T-cell (primary cell): Measurements from ENCODE around the gene PPIL1. TPM values are rescaled to one million over a fixed set of nuclear protein-coding genes. Genes with fewer than 3 reads are reported as not detected.

Source experiments
- ATAC-seq, 4 experiments: fragments of 200-7000 bp in 3 of 4; fragments of 150-1000 bp in 1 of 4; cut with Tn5 transposase; replicated peaks in 1 of 4; 1 replicate in 3 of 4; 2 replicates in 1 of 4; pipeline ENCODE4 v1.10.0; 2021; ENCODE audit warnings: moderate library complexity in 3 of 4, mild to moderate bottlenecking in 2 of 4, moderate number of reproducible peaks in 1 of 4
- CTCF ChIA-PET, 2 donors: fragments of 300-600 bp; sonication (Branson Sonifier 250); formaldehyde crosslinking; loops; one replicate each; lab custom pipeline; 2022; ENCODE audit warnings: antibody characterized with exemption in 2 of 2; lab: Charles Lee
- POLR2A ChIA-PET, 2 donors: fragments of 300-600 bp; sonication (Branson Sonifier 250); formaldehyde crosslinking; loops; one replicate each; lab custom pipeline; 2022; ENCODE audit warnings: antibody characterized with exemption in 2 of 2; lab: Charles Lee
- DNase-seq, 35 experiments: peaks; one replicate each; pipeline versions ENCODE4 v3.0.0 to v3.0.0-alpha.2; 2013 to 2023
- H3K27ac ChIP-seq: one replicate; pipeline ENCODE4 v1.5.1; 2013; ENCODE audit warnings: low read length
- H3K27me3 ChIP-seq, 2 experiments: replicated peaks in 1 of 2; 1 replicate in 1 of 2; 2 replicates in 1 of 2; pipeline versions ENCODE4 v1.6.1 to v1.7.0; 2013; ENCODE audit warnings: low read length in 1 of 2, mixed read lengths in 1 of 2; ENCODE audit not compliant: control insufficient read depth in 2 of 2, insufficient read depth in 2 of 2; ENCODE audit errors: extremely low read depth in 1 of 2
- H3K36me3 ChIP-seq, 2 donors: 1 replicate in 1 of 2; 2 replicates in 1 of 2; pipeline versions ENCODE4 v1.6.1 to v1.7.0; 2013; ENCODE audit warnings: low read length in 1 of 2; ENCODE audit not compliant: control insufficient read depth in 2 of 2, insufficient read depth in 1 of 2; ENCODE audit errors: extremely low read depth in 1 of 2
- H3K4me1 ChIP-seq, 2 experiments: 1 replicate in 1 of 2; 2 replicates in 1 of 2; pipeline versions ENCODE4 v1.6.1 to v1.7.0; 2013; ENCODE audit warnings: low read length in 2 of 2, mixed read lengths in 1 of 2; ENCODE audit not compliant: insufficient read depth in 2 of 2, control insufficient read depth in 1 of 2; ENCODE audit errors: extremely low read depth in 1 of 2
- H3K4me3 ChIP-seq, 2 donors: 1 replicate in 1 of 2; 2 replicates in 1 of 2; pipeline versions ENCODE4 v1.5.1 to v1.7.0; 2013; ENCODE audit warnings: mild to moderate bottlenecking in 2 of 2, low read length in 1 of 2, moderate library complexity in 1 of 2; ENCODE audit not compliant: control insufficient read depth in 1 of 2; ENCODE audit errors: extremely low read depth in 1 of 2
- H3K9me3 ChIP-seq: 2 replicates; pipeline ENCODE4 v1.7.0; 2013
- H3K27ac Mint-ChIP-seq, 2 donors: one replicate each; pipeline ENCODE4 v1.8.0; 2020 to 2021; ENCODE audit warnings: mild to moderate bottlenecking in 2 of 2, mixed read lengths in 2 of 2
- H3K27me3 Mint-ChIP-seq, 2 donors: one replicate each; pipeline ENCODE4 v1.8.0; 2021 to 2022; ENCODE audit warnings: mixed read lengths in 2 of 2
- H3K36me3 Mint-ChIP-seq: one replicate; pipeline ENCODE4 v1.8.0; 2021; ENCODE audit warnings: mixed read lengths
- H3K4me1 Mint-ChIP-seq, 3 donors: one replicate each; pipeline ENCODE4 v1.8.0; 2020 to 2022; ENCODE audit warnings: mixed read lengths in 3 of 3, mild to moderate bottlenecking in 1 of 3
- H3K4me3 Mint-ChIP-seq, 3 donors: one replicate each; pipeline ENCODE4 v1.8.0; 2020 to 2022; ENCODE audit warnings: mild to moderate bottlenecking in 3 of 3, mixed read lengths in 3 of 3, moderate library complexity in 3 of 3
- H3K9me3 Mint-ChIP-seq, 3 donors: one replicate each; pipeline ENCODE4 v1.8.0; 2020 to 2022; ENCODE audit warnings: mixed read lengths in 3 of 3
- WGBS: methylation state at CpG from one replicate; pipeline ENCODE4 v1.1.5; 2013; ENCODE audit warnings: missing lambda C conversion rate; ENCODE audit not compliant: insufficient coverage; 5-methylcytosine and 5-hydroxymethylcytosine counted together
- total RNA-seq, 35 experiments: library from RNA in 6 of 35; stranded (reverse) in 6 of 35; fragments of 120-200 nt in 1 of 35; gene quantifications; one replicate each; pipeline versions ENCODE4 v1.2.1 to v1.2.4 and lab custom pipeline; 2013 to 2026

The PPIL1 gene
- total RNA-seq, 5 donors from 2014 or later (not counting 1 experiment from before 2014, with no cell fraction given): 5.0 to 14.4 (median 10.6) TPM

DNA sequence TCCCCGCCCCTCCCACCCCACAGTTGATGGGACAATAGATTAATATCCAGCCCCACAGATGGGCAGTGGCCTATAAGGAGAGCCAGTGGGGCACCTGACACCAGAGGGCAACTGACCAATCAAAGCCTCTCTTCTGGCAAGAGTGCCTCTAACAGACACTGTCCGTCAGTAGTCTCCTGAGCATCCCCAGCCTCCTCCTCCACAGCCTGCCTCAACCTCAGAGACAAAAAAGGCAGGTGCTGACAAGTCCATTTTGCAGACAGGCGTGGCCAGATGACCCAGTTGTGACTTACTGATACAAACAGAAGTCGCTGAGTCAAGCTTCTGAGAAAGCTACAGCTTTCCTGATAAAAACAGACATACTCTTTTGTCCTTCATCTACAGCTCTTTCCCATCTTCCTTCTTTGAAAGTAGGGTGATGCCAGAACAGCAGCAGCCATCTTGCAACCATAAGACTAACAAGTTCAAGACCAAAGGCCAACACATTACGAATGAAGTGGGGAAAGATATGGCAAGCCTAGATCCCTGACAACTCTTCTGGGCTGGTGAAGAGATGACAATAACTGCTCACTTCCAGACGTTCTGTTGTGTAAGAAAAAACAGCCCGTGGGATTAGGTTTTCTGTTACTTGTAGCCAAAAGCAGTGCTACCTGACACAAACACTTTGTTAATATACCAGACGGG lies 12.3 kb downstream of the PPIL1 start:
- peaks cover 5 to 50% of the 10 kb centered on the region in 2 donors for H3K36me3 ChIP-seq
- DNase-seq (no peak), ATAC-seq (no peak)
- Mint-ChIP-seq H3K4me3 (no peak overlapping the region), H3K9me3 (no peaks in the 10 kb centered on the region), H3K36me3 (peaks cover 55% of the 10 kb centered on the region), H3K4me1 (peaks cover 28 to 40% (median 35%) of the 10 kb centered on the region in 3 donors), H3K27me3 (no peaks in the 10 kb centered on the region), H3K27ac (no peak overlapping the region)
- 71% methylated on average over 6 of the region's 8 CpGs for WGBS
- peaks cover 6 to 14% of the 10 kb centered on the region in 2 experiments for H3K4me1 ChIP-seq
- no peaks in the 10 kb centered on the region for H3K27me3 ChIP-seq
- no peak overlapping the region for H3K27ac ChIP-seq
- ChIA-PET CTCF (interaction anchor here in 1 of 2 donors (0.9 kb wide), 1 partner anchor 9 kb away, joined by 3 read pairs; no protein-coding TSS in a partner anchor), POLR2A (no interaction called here)
- no peaks in the 10 kb centered on the region for H3K9me3 ChIP-seq
- H3K4me3 ChIP-seq: no peak overlapping the region

DNA sequence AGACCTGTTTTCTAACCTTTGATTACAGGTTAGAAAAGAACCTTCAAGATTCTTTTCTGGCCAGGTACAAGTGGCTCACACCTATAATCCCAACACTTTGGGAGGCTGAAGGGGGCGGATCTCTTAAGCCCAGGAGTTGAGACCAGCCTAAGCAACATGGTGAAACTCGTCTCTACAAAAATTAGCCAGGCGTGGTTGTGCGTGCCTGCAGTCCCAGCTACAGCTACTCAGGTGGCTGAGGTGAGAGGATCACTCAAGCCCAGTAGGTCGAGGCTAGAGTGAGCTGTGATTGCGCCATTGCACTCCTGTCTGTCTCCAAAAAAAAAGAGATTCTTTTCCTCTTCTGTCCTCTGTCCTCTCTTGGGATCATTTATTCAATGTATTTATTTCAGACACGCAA lies 14.5 kb downstream of the PPIL1 start:
- no peaks in the 10 kb centered on the region for H3K27me3 Mint-ChIP-seq
- peaks cover 12 to 51% of the 10 kb centered on the region in 2 donors for H3K36me3 ChIP-seq
- no peak overlapping the region for H3K27ac Mint-ChIP-seq
- peaks cover 9 to 23% (median 15%) of the 10 kb centered on the region in 3 donors for H3K4me1 Mint-ChIP-seq
- H3K9me3 Mint-ChIP-seq: no peaks in the 10 kb centered on the region
- 95% methylated on average over 5 of the region's 7 CpGs for whole genome bisulfite sequencing
- DNase-seq: no peak
- no peak overlapping the region for H3K4me3 ChIP-seq
- H3K4me1 ChIP-seq: no peaks in the 10 kb centered on the region
- ChIA-PET POLR2A (no interaction called here), CTCF (interaction anchor here (0.5 to 1.6 kb wide), 2 partner anchors 9 to 179 kb away, joined by 3 to 7 read pairs; no protein-coding TSS in a partner anchor)
- ATAC-seq: no peak
- no peaks in the 10 kb centered on the region for H3K9me3 ChIP-seq
- no peak overlapping the region for H3K4me3 Mint-ChIP-seq
- H3K36me3 Mint-ChIP-seq: peaks cover 55% of the 10 kb centered on the region
- H3K27me3 ChIP-seq: no peaks in the 10 kb centered on the region
- no peak overlapping the region for H3K27ac ChIP-seq

DNA sequence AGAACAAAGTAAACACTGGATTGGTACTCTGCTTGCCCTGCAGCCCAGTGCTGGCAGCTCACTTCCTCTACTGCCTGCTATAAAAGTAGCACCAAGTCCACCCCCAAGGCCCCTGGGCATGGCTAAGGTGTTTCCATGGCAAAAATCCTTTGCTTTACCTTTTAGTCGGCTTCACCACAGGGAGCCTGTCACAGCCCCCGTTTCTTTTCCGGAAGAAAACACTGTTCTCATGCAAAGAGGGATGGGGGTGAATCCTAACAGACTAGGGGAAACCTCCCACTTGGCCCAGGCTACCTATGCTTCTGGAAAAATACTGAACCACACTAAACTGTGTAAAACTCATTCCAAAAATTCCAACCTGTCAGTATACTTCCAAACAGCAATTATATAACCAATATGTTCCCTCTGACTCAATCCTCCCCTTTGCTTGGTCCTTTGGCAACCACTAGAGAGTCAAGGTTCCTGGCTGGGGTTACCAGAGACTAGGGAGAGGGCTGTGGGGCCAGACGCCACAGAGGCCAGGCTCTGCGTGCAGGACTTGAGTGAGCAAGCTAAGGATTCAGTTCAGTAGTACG lies 16.1 kb downstream of the PPIL1 start:
- no peaks in the 10 kb centered on the region for H3K9me3 Mint-ChIP-seq
- no peaks in the 10 kb centered on the region for H3K27me3 Mint-ChIP-seq
- no peak overlapping the region for H3K27ac ChIP-seq
- no peak for DNase-seq
- peaks cover 12 to 41% of the 10 kb centered on the region in 2 donors for H3K36me3 ChIP-seq
- POLR2A ChIA-PET: interaction anchor here in 1 of 2 donors (0.7 kb wide), 1 partner anchor 61 kb away, joined by 10 read pairs; no protein-coding TSS in a partner anchor
- 100% methylated on average over 1 of the region's 6 CpGs for WGBS
- no peaks in the 10 kb centered on the region for H3K9me3 ChIP-seq
- no peak for ATAC-seq
- peaks cover 55% of the 10 kb centered on the region for H3K36me3 Mint-ChIP-seq
- H3K4me1 ChIP-seq: no peaks in the 10 kb centered on the region
- H3K4me3 ChIP-seq: no peak overlapping the region
- H3K4me3 Mint-ChIP-seq: no peak overlapping the region
- H3K27me3 ChIP-seq: no peaks in the 10 kb centered on the region
- peaks cover 1 to 7% (median 5%) of the 10 kb centered on the region in 3 donors for H3K4me1 Mint-ChIP-seq
- H3K27ac Mint-ChIP-seq: no peak overlapping the region
- CTCF ChIA-PET: no interaction called here

DNA sequence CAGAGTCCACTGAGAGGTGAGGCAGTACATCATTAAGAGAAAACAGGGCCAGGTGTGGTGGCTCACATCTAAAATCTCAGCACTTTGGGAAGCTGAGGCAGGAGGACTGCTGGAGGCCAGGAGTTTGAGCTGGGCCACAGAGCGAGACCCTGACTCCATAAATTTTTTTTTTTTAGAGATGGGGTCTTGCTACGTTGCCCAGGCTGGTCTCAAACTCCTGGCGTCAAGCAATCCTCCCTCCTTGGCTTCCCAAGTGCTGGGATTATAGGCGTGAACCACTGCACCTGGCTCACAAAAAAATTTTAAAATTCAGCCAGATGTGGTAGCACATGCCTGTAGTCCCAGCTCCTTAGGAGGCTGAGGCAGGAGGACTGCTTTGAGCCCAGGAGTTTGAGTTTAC lies 17.3 kb downstream of the PPIL1 start:
- peaks cover 0 to 1% (median 0%) of the 10 kb centered on the region in 3 donors for H3K4me1 Mint-ChIP-seq
- POLR2A ChIA-PET: interaction anchor here in 1 of 2 donors (0.6 kb wide), 1 partner anchor 268 kb away, joined by 5 read pairs; no protein-coding TSS in a partner anchor
- CTCF ChIA-PET: interaction anchor here in 1 of 2 donors (0.7 kb wide), 1 partner anchor 1460 kb away, joined by 3 read pairs; no protein-coding TSS in a partner anchor
- no peaks in the 10 kb centered on the region for H3K9me3 Mint-ChIP-seq
- H3K36me3 Mint-ChIP-seq: peaks cover 52% of the 10 kb centered on the region
- WGBS: 100% methylated on average over 2 of the region's 4 CpGs
- H3K36me3 ChIP-seq: peaks cover 12 to 34% of the 10 kb centered on the region in 2 donors
- no peaks in the 10 kb centered on the region for H3K27me3 Mint-ChIP-seq
- DNase-seq (no peak), ATAC-seq (no peak)
- no peaks in the 10 kb centered on the region for H3K4me1 ChIP-seq
- no peaks in the 10 kb centered on the region for H3K9me3 ChIP-seq
- H3K27me3 ChIP-seq: no peaks in the 10 kb centered on the region
- H3K4me3 ChIP-seq: no peak overlapping the region
- H3K4me3 Mint-ChIP-seq: no peak overlapping the region
- no peak overlapping the region for H3K27ac ChIP-seq
- no peak overlapping the region for H3K27ac Mint-ChIP-seq

DNA sequence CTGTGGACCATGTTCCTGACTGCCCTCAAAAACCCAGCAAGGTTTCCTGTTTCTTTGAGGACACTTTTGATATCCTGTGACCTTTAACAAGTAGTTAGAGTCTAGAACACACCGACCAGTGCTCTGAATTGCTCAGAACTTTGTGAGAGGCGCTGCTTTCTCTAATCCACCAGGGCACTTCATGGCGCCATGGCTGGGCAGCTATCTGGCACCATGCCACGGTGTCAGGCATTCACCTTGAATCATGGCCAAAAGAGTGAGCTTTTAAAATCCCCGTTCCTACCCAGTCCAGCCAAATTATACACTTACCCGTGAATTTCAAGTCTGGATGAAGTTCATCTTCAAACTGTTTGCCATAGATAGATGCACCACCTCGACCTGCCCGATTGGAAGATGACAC lies 18.3 kb downstream of the PPIL1 start:
- Mint-ChIP-seq H3K36me3 (peaks cover 59% of the 10 kb centered on the region), H3K4me1 (peaks cover 0 to 1% (median 0%) of the 10 kb centered on the region in 3 donors), H3K9me3 (no peaks in the 10 kb centered on the region), H3K4me3 (no peak overlapping the region), H3K27me3 (no peaks in the 10 kb centered on the region), H3K27ac (no peak overlapping the region)
- no peak for DNase-seq
- Histone ChIP-seq H3K9me3 (no peaks in the 10 kb centered on the region), H3K27ac (no peak overlapping the region), H3K4me1 (no peaks in the 10 kb centered on the region), H3K36me3 (peaks cover 12 to 32% of the 10 kb centered on the region in 2 donors), H3K27me3 (no peaks in the 10 kb centered on the region), H3K4me3 (no peak overlapping the region)
- ChIA-PET CTCF (no interaction called here), POLR2A (no interaction called here)
- 96% methylated on average over 6 of the region's 8 CpGs for WGBS
- ATAC-seq: no peak

DNA sequence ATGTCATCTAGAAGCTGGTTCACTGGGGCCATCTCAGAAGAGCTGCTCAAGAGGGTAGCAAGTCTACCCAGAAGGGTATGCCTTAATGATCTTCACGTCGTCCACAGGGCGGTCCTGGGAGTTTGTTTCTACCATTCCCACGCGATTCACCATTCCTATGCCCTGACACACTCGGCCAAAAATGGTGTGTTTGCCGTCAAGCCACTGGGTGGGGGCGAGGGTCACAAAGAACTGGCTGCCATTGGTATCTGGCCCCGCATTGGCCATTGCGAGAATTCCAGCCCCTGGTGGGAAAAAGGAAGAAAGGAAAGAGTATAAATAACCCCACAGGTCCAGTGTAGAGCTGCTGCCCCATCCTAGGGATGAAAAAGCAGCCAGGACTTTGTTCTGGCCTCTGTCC lies 18.9 kb downstream of the PPIL1 start:
- ChIA-PET CTCF (no interaction called here), POLR2A (no interaction called here)
- Mint-ChIP-seq H3K4me1 (no peaks in the 10 kb centered on the region), H3K9me3 (peaks cover 0 to 4% (median 3%) of the 10 kb centered on the region in 3 donors), H3K27me3 (no peaks in the 10 kb centered on the region), H3K4me3 (no peak overlapping the region), H3K36me3 (peaks cover 62% of the 10 kb centered on the region), H3K27ac (no peak overlapping the region)
- Histone ChIP-seq H3K9me3 (no peaks in the 10 kb centered on the region), H3K27ac (no peak overlapping the region), H3K36me3 (peaks cover 12 to 32% of the 10 kb centered on the region in 2 donors), H3K4me1 (no peaks in the 10 kb centered on the region), H3K27me3 (no peaks in the 10 kb centered on the region), H3K4me3 (no peak overlapping the region)
- no peak for DNase-seq
- no peak for ATAC-seq
- WGBS: 98% methylated on average over 7 of the region's 10 CpGs
